ENCODE results near the gene SLC22A13.

- no peak for TF ChIP-seq CTCF (optimal IDR thresholded peaks at IDR 0.05 in 1 of 3, IDR thresholded peaks at IDR 0.05 in 1 of 3, conservative IDR thresholded peaks at IDR 0.05 in 1 of 3; ENCODE audit: extremely low read depth in 1 of 3, insufficient read depth in 2 of 3, low read length in 3 of 3)
- TF ChIP-seq EZH2 (IDR thresholded peaks at IDR 0.05; ENCODE audit: low read length) = no peak
Measured at GRCh38 chr3:38251197-38251596, 14.4 kb upstream of the SLC22A13 start.

All from keratinocyte (primary cell).